ENCODE data around the gene EMP3. TPM values are rescaled to one million over a fixed set of nuclear protein-coding genes. Genes with fewer than 3 reads are reported as not detected.

Gene EMP3
- total and polyA plus RNA-seq, 2 of the 13 experiments (the other 11 are each of a cell fraction or from before 2014, with no cell fraction given): 2.2 to 7.8 TPM

DNA sequence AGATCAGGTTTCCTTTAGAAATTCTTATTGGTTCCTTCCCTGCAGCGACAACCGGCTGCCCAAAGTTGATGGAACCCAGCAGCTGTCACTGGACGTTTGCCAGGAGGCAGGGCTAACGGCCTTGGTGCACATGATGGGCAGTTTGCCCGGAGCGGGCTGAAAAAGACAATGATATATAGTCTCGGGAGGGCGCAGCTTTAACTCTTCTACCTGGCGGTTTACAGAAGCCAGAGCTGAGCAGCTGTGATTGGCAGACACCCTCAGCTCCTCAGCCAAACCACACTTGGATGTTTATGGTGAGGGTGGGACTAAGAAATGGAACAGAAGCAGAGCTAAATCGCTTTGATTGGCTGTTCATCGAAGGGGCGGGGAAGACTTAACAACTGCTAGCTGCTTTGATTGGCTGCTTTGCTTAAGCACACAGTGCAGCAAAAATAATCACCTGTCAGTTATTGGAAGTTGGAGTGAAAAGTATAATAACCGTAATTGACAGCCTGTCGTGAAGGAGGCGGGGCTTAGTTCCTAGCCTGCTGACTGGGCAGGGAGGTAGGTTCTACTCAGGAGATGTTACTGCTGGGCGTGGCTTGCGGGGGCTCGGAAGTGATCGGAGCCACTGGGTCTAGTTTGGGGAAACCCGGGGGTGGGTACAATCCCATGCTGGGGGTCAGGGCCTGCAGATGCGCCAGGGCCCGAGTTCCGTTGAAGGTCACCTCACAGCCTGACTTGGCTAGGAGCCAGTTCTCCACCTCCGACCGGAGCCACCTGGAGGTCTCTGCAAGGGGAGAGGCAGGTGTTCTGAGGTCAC lies 7.5 kb downstream of the EMP3 start (continued):
- TF ChIP-seq, protein P1, sequence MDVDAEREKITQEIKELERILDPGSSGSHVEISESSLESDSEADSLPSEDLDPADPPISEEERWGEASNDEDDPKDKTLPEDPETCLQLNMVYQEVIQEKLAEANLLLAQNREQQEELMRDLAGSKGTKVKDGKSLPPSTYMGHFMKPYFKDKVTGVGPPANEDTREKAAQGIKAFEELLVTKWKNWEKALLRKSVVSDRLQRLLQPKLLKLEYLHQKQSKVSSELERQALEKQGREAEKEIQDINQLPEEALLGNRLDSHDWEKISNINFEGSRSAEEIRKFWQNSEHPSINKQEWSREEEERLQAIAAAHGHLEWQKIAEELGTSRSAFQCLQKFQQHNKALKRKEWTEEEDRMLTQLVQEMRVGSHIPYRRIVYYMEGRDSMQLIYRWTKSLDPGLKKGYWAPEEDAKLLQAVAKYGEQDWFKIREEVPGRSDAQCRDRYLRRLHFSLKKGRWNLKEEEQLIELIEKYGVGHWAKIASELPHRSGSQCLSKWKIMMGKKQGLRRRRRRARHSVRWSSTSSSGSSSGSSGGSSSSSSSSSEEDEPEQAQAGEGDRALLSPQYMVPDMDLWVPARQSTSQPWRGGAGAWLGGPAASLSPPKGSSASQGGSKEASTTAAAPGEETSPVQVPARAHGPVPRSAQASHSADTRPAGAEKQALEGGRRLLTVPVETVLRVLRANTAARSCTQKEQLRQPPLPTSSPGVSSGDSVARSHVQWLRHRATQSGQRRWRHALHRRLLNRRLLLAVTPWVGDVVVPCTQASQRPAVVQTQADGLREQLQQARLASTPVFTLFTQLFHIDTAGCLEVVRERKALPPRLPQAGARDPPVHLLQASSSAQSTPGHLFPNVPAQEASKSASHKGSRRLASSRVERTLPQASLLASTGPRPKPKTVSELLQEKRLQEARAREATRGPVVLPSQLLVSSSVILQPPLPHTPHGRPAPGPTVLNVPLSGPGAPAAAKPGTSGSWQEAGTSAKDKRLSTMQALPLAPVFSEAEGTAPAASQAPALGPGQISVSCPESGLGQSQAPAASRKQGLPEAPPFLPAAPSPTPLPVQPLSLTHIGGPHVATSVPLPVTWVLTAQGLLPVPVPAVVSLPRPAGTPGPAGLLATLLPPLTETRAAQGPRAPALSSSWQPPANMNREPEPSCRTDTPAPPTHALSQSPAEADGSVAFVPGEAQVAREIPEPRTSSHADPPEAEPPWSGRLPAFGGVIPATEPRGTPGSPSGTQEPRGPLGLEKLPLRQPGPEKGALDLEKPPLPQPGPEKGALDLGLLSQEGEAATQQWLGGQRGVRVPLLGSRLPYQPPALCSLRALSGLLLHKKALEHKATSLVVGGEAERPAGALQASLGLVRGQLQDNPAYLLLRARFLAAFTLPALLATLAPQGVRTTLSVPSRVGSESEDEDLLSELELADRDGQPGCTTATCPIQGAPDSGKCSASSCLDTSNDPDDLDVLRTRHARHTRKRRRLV (CRISPR knock-in tag; IDR thresholded peaks at IDR 0.05): no peak
- TF ChIP-seq NFATC3 (CRISPR knock-in tag; IDR thresholded peaks at IDR 0.05) (no peak; the same call in 1 of the 2 replicates), ZNF441 (CRISPR knock-in tag; IDR thresholded peaks at IDR 0.05; ENCODE audit: borderline replicate concordance) (no peak), ZNF563 (CRISPR knock-in tag; IDR thresholded peaks at IDR 0.05) (no peak), ZNF543 (CRISPR knock-in tag; IDR thresholded peaks at IDR 0.05) (no peak), JARID2 (CRISPR knock-in tag; IDR thresholded peaks at IDR 0.05; ENCODE audit: insufficient replicate concordance) (peak; percentile 18), HNRNPLL (IDR thresholded peaks at IDR 0.05; ENCODE audit: low read depth, low read length, poor library complexity, severe bottlenecking) (no peak), ZBTB38 (CRISPR knock-in tag; IDR thresholded peaks at IDR 0.05) (no peak), ETV5 (CRISPR knock-in tag; IDR thresholded peaks at IDR 0.05; ENCODE audit: borderline replicate concordance) (no peak), PRMT3 (CRISPR knock-in tag; IDR thresholded peaks at IDR 0.05; ENCODE audit: borderline replicate concordance, low read depth) (no peak), ZNF253 (CRISPR knock-in tag; IDR thresholded peaks at IDR 0.05; ENCODE audit: borderline replicate concordance) (no peak), U2AF2 (IDR thresholded peaks at IDR 0.05; ENCODE audit: low read depth, low read length) (no peak)
- TF ChIP-seq, protein P2, sequence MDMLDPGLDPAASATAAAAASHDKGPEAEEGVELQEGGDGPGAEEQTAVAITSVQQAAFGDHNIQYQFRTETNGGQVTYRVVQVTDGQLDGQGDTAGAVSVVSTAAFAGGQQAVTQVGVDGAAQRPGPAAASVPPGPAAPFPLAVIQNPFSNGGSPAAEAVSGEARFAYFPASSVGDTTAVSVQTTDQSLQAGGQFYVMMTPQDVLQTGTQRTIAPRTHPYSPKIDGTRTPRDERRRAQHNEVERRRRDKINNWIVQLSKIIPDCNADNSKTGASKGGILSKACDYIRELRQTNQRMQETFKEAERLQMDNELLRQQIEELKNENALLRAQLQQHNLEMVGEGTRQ (IDR thresholded peaks at IDR 0.05; ENCODE audit: low read depth, low read length): no peak
- TF ChIP-seq, protein P2 (CRISPR knock-in tag; IDR thresholded peaks at IDR 0.05; ENCODE audit: borderline replicate concordance): no peak
- TF ChIP-seq, protein P3, sequence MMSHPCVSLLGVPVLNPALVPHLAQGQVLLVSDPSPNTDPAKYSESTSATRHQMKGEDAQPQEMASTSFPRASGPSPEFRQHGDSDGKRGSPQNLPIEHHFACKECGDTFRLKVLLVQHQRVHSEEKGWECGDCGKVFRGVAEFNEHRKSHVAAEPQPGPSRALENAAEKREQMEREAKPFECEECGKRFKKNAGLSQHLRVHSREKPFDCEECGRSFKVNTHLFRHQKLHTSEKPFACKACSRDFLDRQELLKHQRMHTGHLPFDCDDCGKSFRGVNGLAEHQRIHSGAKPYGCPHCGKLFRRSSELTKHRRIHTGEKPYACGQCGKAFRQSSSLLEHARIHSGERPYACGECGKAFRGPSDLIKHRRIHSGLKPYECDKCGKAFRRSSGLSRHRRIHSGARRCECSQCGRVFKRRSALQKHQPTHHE (CRISPR knock-in tag; IDR thresholded peaks at IDR 0.05; ENCODE audit: borderline replicate concordance): no peak
- TF ChIP-seq, protein P4, sequence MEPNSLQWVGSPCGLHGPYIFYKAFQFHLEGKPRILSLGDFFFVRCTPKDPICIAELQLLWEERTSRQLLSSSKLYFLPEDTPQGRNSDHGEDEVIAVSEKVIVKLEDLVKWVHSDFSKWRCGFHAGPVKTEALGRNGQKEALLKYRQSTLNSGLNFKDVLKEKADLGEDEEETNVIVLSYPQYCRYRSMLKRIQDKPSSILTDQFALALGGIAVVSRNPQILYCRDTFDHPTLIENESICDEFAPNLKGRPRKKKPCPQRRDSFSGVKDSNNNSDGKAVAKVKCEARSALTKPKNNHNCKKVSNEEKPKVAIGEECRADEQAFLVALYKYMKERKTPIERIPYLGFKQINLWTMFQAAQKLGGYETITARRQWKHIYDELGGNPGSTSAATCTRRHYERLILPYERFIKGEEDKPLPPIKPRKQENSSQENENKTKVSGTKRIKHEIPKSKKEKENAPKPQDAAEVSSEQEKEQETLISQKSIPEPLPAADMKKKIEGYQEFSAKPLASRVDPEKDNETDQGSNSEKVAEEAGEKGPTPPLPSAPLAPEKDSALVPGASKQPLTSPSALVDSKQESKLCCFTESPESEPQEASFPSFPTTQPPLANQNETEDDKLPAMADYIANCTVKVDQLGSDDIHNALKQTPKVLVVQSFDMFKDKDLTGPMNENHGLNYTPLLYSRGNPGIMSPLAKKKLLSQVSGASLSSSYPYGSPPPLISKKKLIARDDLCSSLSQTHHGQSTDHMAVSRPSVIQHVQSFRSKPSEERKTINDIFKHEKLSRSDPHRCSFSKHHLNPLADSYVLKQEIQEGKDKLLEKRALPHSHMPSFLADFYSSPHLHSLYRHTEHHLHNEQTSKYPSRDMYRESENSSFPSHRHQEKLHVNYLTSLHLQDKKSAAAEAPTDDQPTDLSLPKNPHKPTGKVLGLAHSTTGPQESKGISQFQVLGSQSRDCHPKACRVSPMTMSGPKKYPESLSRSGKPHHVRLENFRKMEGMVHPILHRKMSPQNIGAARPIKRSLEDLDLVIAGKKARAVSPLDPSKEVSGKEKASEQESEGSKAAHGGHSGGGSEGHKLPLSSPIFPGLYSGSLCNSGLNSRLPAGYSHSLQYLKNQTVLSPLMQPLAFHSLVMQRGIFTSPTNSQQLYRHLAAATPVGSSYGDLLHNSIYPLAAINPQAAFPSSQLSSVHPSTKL (CRISPR knock-in tag; IDR thresholded peaks at IDR 0.05): no peak
